ENCODE data around the gene FKBP1A.

DNA sequence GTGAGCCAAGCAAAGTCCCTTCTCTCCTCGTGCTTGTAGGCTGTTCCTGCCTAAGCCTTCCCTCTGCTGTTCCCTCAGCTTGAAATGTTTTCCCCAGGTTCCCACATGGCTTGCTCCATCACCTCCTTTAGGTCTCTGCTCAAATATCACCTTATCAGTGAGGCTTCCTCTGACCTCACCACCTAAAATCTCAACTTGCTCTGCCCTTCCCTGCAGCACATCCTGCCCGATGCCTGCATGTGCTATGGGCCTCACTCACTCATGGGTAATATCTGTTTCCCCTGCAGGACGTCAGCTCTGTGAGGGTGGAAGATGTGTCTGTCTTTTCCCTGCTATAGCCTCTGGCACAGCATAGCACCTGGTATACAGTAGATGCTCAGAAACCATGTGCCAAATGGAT lies 29.9 kb upstream of the FKBP1A start:
- TF ChIP-seq, protein P1, sequence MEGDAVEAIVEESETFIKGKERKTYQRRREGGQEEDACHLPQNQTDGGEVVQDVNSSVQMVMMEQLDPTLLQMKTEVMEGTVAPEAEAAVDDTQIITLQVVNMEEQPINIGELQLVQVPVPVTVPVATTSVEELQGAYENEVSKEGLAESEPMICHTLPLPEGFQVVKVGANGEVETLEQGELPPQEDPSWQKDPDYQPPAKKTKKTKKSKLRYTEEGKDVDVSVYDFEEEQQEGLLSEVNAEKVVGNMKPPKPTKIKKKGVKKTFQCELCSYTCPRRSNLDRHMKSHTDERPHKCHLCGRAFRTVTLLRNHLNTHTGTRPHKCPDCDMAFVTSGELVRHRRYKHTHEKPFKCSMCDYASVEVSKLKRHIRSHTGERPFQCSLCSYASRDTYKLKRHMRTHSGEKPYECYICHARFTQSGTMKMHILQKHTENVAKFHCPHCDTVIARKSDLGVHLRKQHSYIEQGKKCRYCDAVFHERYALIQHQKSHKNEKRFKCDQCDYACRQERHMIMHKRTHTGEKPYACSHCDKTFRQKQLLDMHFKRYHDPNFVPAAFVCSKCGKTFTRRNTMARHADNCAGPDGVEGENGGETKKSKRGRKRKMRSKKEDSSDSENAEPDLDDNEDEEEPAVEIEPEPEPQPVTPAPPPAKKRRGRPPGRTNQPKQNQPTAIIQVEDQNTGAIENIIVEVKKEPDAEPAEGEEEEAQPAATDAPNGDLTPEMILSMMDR (IDR thresholded peaks at IDR 0.05) = no peak
- no peak for TF ChIP-seq POLR2A (IDR thresholded peaks at IDR 0.05)
- no peak for TF ChIP-seq POLR2AphosphoS5 (IDR thresholded peaks at IDR 0.05)

All from prostate gland (tissue), 2 donors.